ENCODE data around the gene PLAC1.

Gene PLAC1

GRCh38 chrX:134544135-134544512 is 114.1 kb downstream of the PLAC1 start:
- no peaks in the 10 kb centered on the region for H3K27me3 ChIP-seq
- no peaks in the 10 kb centered on the region for H3K36me3 ChIP-seq
- no peak for TF ChIP-seq CTCF (IDR thresholded peaks at IDR 0.05)
- H3K4me3 ChIP-seq (ENCODE audit: low read depth in 1 of 2, low read length in 1 of 2): no peak overlapping the region
- H3K9me3 ChIP-seq: no peaks in the 10 kb centered on the region
- peaks cover 11 to 16% of the 10 kb centered on the region in 2 experiments for H3K4me1 ChIP-seq (ENCODE audit: control insufficient read depth in 1 of 2, insufficient read depth in 1 of 2, low read depth in 1 of 2, low read length in 1 of 2)
- H3K27ac ChIP-seq: no peak overlapping the region

DNA sequence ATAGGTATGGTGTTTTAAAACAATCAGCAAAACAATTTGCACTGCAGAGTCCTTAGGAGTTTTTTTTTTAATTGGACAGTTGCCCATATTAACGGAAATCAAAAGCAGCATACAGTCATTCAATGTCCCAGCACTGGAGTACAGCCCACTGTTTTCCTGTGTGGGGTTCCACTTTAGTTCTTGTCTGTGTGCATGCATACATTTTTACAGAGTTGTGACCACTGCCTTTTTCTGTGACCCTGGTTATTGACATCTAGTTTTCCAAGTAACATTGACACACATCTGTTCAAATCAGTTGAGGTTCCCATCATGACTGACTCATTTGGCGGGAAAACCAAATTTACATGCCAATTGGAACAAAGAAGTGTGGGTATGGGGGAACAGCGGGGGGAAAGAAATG is 115.0 kb downstream of the PLAC1 start:
- Histone ChIP-seq H3K4me1 (ENCODE audit: control insufficient read depth in 1 of 2, insufficient read depth in 1 of 2, low read depth in 1 of 2, low read length in 1 of 2) (peaks cover 10 to 14% of the 10 kb centered on the region in 2 experiments), H3K27me3 (no peaks in the 10 kb centered on the region), H3K36me3 (no peaks in the 10 kb centered on the region), H3K27ac (no peak overlapping the region), H3K9me3 (no peaks in the 10 kb centered on the region), H3K4me3 (ENCODE audit: low read depth in 1 of 2, low read length in 1 of 2) (no peak overlapping the region)
- no peak for TF ChIP-seq CTCF (IDR thresholded peaks at IDR 0.05)

DNA sequence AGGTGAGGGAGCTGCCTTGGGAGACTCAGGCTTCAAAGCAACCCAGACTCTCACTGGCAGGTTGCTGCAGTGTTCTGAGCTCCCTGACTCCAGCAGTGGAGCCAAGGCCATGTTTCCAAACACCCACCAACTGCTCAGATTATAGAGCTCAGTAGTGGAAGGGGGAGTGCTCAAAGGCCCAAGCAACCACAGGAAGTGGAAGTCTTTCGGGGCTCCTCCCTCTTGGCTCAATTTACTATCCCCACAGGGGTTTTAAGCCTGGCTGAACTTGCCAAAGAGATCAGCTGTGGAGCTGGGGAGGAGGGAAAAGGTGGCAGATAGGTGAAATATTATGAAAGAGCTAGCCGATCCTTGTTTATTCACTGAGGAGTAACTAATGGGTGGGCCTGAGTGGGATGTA is 115.8 kb downstream of the PLAC1 start:
- peaks cover 6% of the 10 kb centered on the region in 2 experiments for H3K4me1 ChIP-seq (ENCODE audit: control insufficient read depth in 1 of 2, insufficient read depth in 1 of 2, low read depth in 1 of 2, low read length in 1 of 2)
- H3K9me3 ChIP-seq: no peaks in the 10 kb centered on the region
- H3K27me3 ChIP-seq: no peaks in the 10 kb centered on the region
- no peak for TF ChIP-seq CTCF (IDR thresholded peaks at IDR 0.05)
- H3K4me3 ChIP-seq (ENCODE audit: low read depth in 1 of 2, low read length in 1 of 2): no peak overlapping the region
- H3K27ac ChIP-seq: no peak overlapping the region
- H3K36me3 ChIP-seq: no peaks in the 10 kb centered on the region

DNA sequence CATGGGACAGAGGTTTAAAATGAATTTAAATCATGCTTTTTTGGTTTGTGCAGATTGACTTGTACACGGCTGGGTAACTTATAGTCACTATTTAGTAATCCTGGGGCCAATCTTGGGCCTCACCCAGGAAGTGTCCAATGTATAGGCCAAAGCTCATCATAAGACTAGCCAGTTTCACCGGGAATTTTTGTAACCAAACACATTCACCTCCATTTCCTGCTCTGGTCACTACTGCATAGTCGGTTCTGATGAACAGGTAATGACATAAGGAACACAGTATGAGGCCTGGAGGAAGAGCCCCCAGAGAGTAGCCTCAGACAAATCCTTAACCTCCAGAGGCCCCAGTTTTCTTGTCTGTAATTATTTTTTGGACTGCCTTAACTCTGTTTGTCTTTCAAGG is 116.4 kb downstream of the PLAC1 start:
- Histone ChIP-seq H3K27me3 (no peaks in the 10 kb centered on the region), H3K4me3 (ENCODE audit: low read depth in 1 of 2, low read length in 1 of 2) (no peak overlapping the region), H3K9me3 (no peaks in the 10 kb centered on the region), H3K36me3 (no peaks in the 10 kb centered on the region), H3K4me1 (ENCODE audit: control insufficient read depth in 1 of 2, insufficient read depth in 1 of 2, low read depth in 1 of 2, low read length in 1 of 2) (peaks cover 6% of the 10 kb centered on the region in 2 experiments), H3K27ac (no peak overlapping the region)
- TF ChIP-seq CTCF (IDR thresholded peaks at IDR 0.05): no peak

DNA sequence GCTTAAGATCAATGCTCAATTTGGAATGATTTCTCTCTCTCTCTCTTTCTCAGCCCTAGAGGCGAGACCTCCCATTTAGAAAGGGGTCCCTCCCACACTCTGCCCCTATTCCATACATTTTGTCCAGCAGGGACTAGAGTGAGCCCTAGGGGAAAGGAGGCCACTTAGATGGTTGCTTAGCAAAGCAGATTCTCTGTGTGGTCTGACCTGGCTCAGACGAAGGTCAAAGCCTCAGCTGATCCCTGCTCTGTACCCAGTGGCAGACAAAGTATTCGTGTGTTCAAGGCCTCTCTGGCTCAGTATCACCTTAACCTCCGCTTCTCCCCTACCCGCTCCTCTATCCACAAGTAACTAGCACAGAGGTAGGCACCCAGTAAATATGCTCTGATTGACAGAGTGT is 120.0 kb downstream of the PLAC1 start:
- no peak for TF ChIP-seq CTCF (IDR thresholded peaks at IDR 0.05)
- Histone ChIP-seq H3K4me1 (ENCODE audit: control insufficient read depth in 1 of 2, insufficient read depth in 1 of 2, low read depth in 1 of 2, low read length in 1 of 2) (peaks cover 0 to 3% of the 10 kb centered on the region in 2 experiments), H3K9me3 (no peaks in the 10 kb centered on the region), H3K36me3 (no peaks in the 10 kb centered on the region), H3K27me3 (no peaks in the 10 kb centered on the region), H3K27ac (no peak overlapping the region), H3K4me3 (ENCODE audit: low read depth in 1 of 2, low read length in 1 of 2) (no peak overlapping the region)
